HG03280 (cell line): ENCODE data around the gene GMCL1.

ENCODE experiments used
- ATAC-seq: cut with Tn5 transposase; IDR thresholded peaks from one replicate; pipeline ENCODE4 v1.9.1; 2021; ENCODE audit warnings: mild to moderate bottlenecking, moderate library complexity; ENCODE audit not compliant: unreplicated experiment

The GMCL1 gene

DNA sequence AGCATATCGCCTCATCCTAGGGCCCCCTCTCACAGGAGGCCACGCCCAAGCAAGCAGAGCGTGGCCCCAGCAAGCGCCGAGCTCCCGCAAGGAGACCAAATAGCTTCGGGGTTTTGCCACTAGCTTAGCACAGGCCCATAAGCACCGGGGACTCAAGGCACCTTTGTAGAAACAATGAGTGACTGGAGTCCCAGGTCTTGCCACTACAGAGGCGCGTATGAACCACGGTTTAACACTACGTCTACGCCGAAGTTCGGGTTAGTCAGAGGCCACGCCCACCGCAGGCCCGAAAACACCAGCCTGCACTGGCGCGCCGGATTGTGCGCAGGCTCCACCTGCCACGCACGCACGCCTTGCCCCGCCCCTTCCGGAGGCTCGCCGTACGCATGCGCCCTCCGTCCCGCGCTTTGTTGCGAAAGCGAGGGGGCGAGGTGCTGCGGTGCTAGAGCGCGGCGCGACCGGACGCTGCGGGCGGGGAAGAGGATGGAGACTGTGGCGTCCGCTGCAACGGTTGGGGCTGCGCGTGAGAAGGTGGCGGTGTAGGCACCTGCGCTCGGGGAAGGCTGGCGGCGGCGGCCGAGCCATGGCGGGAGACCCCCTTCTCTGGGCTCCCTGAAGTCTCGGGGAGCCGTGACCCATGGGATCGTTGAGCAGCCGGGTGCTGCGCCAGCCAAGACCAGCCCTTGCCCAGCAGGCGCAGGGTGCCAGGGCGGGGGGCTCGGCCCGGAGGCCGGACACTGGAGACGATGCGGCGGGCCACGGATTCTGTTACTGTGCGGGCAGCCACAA, at the start of gene GMCL1:
TSS of gene GMCL1 (plus strand) at position 405 of the 789 bp plus-strand sequence. CDS start at position 638, 233 bp downstream.
- ATAC-seq = peak; percentile 88

GRCh38 chr2:69780921-69781320, 48.5 kb upstream of the GMCL1 start:
- no peak for ATAC-seq

DNA sequence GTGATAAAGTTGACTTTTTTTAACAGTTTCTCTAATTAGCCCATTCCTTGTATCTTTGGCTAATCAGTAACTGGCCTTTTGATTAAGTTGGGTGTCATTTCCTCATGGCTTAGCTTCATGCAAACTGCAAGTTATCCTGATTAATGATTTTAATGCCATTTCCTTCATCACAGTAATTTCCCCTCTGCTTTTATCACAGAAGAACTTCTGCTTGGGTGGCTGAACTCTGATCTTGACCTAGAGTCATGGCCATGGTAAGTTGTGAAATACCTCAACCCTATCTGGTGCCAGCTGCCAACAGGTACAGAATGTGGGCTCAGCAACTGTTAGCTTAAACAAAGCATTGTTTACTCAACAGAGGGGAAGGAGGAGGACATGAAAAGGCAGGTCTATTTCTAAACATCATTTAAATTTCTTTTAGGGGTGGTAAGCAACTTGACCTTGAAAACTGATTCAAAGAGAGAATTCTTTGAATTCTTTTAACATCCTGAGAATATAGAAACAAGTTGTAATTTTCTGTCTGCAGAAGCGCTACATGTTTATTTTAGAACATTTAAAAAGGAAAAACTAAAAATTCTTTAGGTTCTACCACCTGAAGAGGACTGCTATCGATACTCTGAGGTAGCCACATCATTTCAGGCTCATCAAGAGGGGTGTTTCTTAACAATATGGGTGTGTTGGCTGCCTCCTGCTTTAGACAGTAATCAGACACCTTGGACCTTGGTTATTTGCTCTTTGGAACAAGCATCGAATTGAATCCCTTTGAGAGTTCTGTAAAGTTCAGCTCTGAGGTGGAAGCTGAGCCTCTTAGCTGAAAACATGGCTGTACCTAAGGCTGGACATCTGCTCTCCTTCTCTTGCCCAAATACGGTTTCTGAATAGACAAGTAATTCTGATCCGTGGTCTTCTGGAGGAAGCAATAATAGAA, 47.9 kb upstream of the GMCL1 start:
- ATAC-seq = no peak

GRCh38 chr2:69784228-69784627, 45.2 kb upstream of the GMCL1 start:
- ATAC-seq = no peak

- no peak for ATAC-seq
These were observed 44.1 kb upstream of the GMCL1 start for GRCh38 chr2:69785358-69785757.

GRCh38 chr2:69786052-69786560, 43.4 kb upstream of the GMCL1 start:
- no peak for ATAC-seq

GRCh38 chr2:69789175-69789721, 40.2 kb upstream of the GMCL1 start:
- ATAC-seq = peak; percentile 73

- ATAC-seq = peak; percentile 48
These were observed 39.5 kb upstream of the GMCL1 start for GRCh38 chr2:69789772-69790600.

GRCh38 chr2:69790601-69790959, 38.9 kb upstream of the GMCL1 start:
- no peak for ATAC-seq

DNA sequence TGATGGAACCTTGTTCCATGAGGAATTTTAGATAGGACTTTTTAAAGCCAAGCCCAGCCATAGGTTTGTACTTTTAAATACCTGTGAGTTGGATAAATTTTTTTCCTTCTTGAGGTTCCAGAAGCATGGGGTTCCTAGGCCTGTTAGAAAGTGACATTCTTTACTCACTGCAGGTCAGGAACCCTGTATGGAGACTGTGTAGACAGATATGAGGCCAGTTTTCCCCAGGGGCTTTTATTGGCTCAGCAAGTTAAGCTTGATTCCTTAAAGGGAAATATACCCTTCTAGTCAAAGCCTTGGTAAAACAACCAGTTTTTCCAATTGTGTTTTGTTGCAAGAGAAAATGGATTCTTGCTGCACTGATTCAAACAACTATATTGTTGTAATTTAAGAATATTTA, 38.4 kb upstream of the GMCL1 start:
- ATAC-seq = no peak

DNA sequence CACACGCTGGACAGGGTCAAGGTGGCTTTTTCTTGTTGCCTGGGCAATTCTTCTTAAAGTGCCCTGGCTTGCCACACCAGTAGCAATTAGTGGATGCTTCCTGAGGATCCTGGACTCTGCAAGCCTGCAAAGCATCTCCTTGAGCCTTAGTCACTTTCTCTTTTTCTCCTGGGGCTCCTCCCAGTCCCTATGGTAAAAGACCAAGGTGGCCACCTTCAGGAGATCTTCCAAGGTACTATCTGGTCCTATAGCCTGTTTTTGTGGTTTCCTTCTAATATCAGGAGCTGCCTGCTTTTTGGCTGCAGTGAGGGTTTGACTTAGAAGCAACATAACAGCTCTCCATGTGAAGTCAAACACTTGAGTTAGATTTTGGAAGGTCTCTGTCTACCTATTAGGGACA, 33.3 kb upstream of the GMCL1 start:
- ATAC-seq = no peak

GRCh38 chr2:69797235-69797634, 32.2 kb upstream of the GMCL1 start:
- no peak for ATAC-seq

GRCh38 chr2:69797836-69798289, 31.6 kb upstream of the GMCL1 start:
- ATAC-seq = no peak

GRCh38 chr2:69798290-69798908, 31.1 kb upstream of the GMCL1 start:
- ATAC-seq = no peak

DNA sequence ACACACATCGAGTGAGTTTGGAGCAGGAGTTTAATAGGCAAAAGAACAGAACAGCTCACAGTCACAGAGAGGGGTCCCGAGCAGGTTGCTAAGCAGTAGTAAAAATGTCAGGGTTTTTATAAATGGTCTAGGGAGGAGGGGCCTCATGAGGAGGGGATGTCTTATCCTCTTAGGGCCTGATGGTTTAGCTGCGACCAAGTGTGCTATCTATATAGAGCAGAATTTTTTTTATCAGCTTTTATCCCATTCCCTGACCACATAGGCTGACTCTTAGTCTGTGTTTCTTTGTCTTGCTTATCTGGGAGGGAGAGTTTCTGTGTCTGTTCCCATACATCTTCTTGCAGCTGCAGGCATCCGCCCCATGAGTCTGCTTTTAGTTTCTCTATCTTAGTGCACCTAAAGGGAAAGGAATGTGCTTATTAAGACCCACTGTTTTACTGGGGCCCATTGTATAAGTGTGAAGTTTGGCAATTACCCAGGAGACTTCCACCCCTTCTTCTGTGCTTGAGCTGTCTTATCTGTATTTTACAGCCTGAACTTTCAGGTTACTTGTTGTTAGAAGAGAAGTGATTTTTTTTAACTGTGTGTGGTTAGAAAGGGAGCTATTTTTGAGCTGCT, 30.4 kb upstream of the GMCL1 start:
- ATAC-seq = no peak

DNA sequence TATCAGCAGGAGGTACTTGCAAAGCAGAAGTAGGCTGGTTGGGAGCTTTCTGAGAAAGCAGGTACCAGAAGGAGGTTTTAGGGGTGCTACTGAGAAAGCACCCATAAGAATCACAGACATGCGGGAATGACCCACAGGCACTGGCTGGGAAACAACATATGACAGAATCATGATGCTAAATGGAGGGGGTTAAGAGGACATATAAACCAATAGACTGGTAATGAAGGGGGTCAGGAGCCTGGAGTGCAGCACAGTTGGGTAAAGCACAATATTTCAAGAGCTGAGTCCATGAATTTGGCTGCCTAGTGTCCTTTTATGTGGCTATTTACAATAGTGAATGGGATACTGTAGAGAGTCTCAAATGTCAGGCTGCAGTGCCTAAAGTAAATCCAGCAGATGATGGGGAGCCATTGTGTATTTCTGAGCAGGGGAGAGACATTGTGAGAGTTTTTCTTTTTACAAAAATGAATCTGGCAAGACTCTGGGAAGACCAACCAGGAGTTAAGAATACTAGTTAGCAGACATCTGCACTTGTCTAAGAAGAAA, 27.6 kb upstream of the GMCL1 start:
- ATAC-seq = no peak

DNA sequence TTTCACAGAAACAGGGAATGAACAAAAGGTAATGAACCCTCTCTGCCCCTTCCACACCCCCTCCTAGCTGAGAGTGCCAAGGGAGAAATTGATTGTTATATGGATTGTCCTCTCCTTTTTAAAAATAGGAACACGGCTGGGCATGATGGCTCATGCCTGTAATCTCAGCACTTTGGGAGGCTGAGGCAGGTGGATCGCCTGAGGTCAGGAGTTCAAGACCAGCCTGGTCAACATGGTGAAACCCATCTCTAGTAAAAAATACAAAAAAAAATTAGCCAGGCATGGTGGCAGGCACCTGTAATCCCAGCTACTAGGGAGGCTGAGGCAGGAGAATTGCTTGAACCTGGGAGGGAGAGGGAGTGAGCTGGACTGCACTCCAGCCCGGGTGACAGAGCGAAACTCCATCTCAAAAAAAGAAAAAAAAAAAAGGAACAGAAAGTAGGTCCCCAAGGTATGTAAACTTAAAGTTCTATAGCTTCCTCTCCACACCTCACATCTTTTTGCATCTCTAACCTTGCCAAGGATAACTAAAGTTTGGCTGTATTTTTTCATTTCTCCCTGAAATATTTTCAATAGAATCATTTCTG, 26.6 kb upstream of the GMCL1 start:
- ATAC-seq = peak; percentile 54

- no peak for ATAC-seq
These were observed 25.0 kb upstream of the GMCL1 start for GRCh38 chr2:69804416-69804815.

- ATAC-seq = no peak
These were observed 23.6 kb upstream of the GMCL1 start for GRCh38 chr2:69805887-69806286.
